Activated CD8-positive, alpha-beta memory T cell treated with anti-CD3 and anti-CD28 coated beads, Interleukin-2, amount 50 U/mL, for 1 hour (primary cell): ENCODE measurements around the gene RSU1.

Experiments used
- DNase-seq: peaks from one replicate; pipeline ENCODE4 v3.0.0-alpha.2; 2020; ENCODE audit errors: extremely low read depth

The RSU1 gene

DNA sequence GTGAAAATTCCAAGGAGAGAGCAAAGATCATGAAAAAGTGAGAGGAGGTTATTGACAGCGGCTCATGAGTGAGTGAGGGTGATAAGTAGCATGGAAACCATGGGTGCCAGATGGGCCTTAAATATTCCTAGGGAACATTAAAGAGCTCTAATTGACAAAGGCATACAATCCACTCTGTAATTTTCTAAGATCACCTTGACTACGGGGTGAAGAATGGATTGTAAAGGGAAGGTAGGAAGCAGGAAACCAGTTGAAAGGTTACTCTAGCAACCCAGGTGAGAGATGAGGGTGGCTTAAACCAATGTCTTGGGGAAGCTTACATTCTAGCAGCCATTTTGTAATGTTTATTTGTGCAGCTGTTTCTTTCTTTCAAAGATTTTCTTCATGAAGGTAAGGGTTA is 75.7 kb downstream of the RSU1 start:
- no peak for DNase-seq

DNA sequence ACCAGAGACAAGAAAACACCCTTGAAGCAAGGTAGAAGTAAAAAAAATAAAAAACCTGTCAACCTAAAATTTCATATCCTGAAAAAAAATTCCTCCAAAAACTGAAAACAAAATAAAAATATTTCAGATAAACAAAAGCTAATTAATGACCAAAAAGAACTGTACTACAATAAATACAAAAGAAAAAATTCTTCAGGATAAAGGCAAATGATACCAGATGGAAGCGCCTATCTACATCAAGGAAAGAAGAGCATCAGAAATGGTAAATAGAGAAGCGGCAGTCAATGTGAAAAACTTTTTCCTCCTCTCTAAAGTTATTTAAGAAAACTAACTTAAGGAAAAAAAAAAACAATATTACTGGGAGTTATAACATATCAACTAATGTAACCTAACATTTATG is 79.8 kb downstream of the RSU1 start:
- no peak for DNase-seq

DNA sequence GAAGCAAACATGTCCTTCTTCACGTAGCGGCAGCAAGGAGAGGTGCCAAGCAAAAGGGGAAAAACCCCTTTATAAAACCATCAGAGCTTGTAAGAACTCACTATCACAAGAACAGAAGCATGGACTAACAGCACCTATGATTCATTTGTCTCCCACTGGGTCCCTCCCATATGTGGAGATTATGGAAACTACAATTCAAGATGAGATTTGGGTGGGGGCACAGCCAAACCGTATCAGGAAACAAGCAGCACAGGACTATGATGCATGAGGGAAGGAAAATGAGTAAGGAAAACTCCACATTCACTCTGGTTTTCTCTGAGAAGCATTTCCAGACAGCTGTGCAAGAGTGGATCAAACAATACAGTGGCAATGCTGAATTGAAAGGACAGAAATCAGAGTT is 81.6 kb downstream of the RSU1 start:
- no peak for DNase-seq

DNA sequence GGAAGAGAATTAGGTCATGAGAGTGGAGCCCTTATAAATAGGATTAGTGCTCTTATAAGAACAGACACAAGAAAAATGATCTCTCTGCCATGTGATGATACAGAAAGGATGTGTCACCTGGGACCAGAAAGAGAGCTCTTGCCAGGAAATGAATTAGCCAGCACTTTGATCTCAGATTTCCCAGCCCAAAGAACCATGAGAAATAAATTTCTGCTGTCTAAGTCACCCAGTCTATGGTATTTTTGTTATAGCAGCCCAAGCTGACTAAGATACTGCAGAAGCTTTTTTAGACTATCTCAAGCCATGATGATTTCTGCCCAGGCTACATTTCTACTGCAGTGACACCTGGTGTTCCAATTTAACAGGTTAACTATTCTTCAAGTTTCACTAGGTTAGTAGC is 84.8 kb downstream of the RSU1 start:
- DNase-seq, result no peak

DNA sequence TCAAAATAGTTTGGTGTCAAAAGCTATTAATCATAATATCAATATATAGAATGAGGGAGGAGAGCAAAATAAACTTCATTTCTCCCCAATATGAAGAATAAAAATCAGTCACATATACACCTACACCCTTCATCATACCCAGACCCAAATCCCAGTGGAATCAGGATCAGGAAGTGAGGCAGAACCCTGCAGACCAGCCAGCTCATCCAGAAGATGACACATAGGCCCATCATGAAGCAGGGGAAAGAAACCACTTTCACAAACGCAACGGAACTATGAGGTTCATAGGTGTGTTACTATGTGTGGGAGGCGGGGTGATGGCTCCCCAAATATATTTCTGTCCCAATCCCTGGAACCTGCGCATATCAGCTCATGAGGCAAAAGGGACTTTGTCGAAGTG is 89.0 kb downstream of the RSU1 start:
- no peak for DNase-seq

DNA sequence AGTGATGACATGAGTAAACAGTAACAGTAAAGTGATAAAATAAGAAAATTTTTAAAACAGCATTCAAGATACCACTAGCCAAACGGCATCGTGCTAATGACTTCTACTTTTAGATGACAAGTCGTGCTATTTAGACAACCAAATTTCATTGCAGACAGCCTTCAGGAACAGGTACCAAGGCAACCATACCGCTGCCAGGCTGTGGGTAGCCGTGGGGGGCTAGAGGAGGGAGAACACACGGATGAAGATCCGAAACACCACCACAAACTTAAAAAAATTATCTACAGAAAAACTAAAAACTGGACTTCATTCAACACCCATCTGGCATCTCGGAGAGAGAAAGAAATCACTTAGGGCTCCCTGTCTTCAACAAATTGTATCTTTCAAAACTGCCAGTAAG is 89.6 kb downstream of the RSU1 start:
- DNase-seq, result no peak

DNA sequence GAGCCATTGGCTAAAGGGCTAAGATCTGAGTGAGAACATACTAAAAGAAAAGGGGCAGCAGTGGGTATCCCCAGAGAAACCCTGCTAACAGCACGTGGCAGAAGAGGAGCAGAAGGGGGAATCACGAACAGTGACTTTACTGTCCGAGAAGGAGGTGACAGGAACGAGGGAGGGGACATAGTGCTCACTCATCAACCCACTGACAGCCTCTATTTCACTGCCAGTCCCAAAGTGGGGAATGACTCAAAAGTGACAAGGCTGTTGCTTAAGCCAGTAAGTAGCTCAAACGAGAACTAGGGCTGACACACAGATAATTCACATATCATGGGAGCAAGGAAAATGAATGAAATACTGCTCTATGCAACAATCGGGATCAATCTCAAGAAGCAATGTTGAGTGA is 92.7 kb downstream of the RSU1 start:
- DNase-seq, result no peak

DNA sequence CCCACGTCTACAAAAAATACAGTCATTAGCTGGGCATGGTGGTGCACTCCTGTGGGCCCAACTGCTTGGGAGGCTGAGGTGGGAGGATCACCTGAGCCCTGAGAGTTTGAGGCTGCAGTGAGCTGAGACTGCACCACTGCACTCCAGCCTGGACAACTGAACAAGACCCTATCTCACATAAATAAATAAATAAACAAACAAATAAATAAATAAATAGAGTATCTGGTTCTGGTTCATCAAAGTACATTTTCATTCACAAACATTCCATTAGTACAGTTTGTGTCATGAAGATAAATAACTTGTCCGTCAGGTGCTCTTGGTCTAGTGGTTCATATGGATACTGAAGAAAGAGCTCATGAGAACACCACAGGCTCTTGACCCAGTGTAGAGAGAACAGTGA is 96.4 kb downstream of the RSU1 start:
- DNase-seq, result no peak

DNA sequence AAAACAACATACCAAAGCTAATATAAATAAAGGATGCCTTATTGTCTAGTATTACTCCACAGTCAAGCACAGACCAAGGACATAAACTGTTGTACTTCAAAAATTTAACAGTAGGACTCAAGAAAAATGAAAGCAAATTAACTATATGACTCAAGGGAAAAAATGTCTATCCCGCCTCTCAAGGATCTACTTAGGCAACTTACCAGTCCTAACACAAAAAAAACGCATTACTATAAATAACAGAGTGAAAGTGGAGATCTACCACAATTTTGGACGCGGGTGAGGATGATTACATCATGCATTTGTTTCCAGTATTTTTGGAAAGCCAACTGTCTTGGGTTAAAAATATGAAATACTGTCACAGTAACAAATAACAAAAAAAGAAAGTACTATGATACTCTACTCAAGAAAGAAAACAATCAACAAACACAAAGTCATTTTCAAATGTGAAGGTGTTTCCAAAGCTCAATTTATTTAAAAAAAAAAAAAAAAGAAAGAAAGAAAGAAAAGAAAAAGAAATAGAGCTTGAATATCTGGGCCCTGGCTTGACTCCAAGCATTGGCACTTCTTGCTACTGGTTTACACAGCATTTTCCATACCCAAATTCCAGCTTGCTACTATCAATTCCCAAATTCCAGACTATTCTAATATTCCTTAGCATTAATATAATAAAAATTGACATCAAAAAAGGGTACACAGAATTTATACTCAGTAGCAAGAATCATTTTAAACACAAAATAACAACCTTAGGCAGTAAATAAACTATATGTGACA is 99.4 kb downstream of the RSU1 start:
- no peak for DNase-seq

DNA sequence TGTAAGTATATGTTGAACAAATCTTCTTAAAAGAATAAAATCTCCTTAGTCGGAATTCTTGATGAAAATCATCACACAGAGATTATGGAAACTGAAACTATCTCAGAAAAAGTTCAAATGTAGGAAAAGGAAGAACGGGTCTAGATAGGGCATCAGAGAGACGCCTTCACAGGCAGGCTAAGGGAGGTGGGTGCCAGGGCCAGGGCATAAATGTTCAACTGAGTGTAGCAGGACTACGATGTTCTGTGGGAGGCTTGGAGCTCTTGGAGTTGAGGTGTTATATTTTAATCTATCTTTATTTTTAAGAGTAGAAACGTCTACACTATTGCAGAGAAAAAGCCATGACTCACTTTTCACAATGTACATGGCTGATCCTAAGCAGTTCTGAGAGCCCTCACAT is 101.2 kb downstream of the RSU1 start:
- DNase-seq, result no peak

DNA sequence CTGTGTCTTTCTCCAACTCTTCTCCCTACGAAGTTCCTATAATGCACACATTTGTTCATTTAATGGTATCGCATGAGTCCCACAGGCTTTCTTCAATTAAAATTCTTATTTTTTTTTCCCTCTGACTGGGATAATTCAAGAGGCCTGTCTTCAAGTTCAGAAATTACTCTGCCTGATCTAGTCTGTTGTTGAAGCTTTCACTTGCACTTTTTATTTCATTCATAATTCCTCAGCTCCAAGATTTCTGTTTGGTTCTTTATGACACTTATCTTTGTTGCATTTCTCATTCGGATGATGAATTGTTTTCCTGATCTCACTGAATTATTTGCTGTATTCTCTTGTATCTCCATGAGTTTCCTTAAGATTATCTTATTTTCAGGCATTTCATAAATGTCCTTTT is 103.9 kb downstream of the RSU1 start:
- DNase-seq, result no peak

DNA sequence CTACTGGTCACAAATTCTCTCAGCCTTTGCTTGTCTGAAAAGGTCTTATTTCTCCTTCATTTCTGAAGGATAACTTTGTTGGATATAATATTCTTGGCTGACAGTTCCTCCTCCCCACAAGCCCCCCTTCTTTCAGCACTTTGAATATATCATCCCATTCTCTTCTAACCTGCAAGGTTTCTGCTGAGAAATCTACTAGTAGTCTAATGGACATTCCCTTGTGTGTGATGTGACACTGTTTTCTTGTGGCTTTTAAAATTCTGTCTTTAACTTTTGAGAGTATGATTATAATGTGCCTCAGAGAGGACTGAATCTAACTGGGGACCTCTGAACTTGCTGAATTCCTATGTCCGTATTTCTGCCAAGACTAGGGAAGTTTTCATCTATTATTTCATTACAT is 104.3 kb downstream of the RSU1 start:
- no peak for DNase-seq

DNA sequence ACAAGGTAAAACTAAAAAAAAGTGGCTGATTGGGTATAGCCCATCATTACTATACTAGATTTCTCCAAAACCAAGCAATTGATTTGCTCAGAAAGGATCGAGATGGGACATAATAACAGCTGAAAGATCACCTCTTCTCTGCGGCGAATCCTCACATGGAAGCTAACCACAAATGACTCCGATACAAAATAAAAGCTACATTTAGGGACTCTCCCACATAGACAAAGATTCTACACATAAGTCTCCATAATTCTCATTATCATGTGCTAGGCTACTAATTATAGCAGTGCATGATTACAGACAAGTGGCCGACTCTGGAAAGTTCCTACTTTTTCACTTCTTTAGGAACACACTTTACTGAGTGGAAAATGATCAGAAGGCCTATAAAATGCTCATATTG is 116.9 kb downstream of the RSU1 start:
- DNase-seq, result no peak

DNA sequence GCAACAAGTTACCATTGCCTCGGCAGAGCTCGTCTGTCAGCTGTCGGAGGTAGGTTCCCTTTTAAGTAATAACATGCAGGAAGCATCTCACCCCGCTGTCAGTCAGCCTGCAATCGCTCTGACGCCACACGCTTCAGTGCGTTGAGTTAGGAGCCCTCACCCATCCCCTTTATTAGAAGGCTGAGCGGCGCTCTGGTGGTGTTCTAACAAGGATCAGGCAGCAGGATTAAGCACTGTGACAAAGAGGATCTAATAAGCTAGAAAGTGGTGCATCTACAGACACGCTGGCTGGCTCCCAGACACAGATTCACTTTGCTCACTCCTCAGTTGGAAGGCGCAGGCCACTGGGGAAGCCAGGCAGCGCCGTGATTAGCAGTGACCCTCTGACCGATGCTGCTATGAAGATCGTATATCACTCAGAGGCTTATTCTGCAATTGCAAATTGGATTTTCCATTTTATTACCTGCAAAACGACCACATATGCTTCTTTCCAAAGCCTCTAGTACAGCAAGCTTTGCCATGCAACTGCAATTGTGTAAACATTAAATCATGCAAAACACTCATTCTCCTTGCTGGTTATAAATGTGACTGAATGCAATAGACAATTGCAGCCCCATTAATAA is 117.7 kb downstream of the RSU1 start:
- no peak for DNase-seq

DNA sequence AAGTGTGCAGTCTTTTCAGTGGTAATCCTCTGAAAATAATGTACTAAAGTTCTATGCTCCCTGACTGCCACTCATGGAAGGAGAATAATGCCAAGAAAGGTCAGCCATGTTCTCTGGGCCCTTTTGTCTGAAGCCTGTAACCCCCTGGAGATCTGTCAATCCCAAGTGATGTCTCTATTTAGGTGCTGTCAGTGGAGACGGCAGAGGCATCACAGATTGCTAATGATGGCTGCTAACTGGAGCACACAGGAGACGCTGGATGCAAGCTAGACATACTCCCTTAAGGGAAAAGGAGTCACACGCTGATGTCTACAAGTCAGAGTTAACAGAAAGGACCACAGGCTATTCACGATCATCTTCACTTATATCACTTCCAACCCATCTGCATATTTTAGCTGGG is 118.8 kb downstream of the RSU1 start:
- no peak for DNase-seq

DNA sequence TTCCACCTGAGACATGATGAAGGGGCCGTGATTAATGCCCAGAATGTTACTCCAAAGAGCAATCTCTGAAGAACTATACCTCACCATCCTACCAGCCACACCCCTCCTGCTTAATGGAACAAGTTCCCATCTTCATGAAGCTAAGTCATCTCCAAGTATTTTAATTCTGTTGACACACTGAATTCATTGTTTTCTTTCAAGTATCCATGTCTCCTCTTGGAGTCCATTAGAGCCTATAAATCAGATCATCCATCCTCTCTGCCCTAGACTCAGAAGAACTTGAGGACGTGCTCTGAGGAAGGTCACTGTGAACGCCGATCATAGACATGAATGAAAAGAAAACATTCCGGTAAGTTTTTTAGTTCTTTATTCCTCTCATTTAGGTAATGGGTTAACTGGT is 126.8 kb downstream of the RSU1 start:
- no peak for DNase-seq

DNA sequence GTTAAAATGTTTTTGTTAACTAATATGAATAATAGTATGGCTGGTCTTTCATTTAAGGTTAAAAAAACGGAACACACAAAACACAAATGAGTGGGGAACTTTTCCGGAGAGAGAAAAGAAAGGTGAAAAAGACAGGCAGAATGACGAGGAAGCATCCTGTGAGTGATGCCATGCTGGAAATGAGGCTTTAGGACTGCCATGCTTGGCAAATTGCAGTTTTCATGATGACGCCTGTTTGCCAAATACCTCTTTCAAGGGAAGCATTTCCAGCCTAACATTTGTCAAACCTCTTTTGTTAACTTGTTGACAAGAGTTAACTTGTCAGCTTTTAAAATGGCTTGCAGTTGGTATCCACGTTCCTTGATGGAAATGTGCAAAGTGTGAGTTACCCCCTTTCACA is 127.5 kb downstream of the RSU1 start:
- no peak for DNase-seq

DNA sequence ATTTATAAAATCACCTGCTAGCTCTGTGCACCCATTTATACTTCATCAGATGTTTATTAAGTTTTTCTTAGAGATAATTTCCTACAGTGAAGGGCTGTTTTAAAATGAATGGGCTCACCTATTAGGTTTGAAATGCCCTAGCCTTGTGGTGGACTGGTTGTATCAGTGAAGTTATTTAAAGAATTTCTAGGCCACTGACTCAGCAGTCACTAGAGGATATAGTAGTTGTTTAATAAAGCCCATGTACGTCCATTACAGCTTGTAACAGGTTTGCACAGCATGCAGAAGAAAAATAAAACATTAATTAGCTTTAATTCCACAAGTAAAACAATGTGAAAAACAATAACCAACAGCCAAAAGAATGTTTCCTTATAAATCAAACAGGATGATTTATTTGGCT is 128.0 kb downstream of the RSU1 start:
- DNase-seq, result no peak

DNA sequence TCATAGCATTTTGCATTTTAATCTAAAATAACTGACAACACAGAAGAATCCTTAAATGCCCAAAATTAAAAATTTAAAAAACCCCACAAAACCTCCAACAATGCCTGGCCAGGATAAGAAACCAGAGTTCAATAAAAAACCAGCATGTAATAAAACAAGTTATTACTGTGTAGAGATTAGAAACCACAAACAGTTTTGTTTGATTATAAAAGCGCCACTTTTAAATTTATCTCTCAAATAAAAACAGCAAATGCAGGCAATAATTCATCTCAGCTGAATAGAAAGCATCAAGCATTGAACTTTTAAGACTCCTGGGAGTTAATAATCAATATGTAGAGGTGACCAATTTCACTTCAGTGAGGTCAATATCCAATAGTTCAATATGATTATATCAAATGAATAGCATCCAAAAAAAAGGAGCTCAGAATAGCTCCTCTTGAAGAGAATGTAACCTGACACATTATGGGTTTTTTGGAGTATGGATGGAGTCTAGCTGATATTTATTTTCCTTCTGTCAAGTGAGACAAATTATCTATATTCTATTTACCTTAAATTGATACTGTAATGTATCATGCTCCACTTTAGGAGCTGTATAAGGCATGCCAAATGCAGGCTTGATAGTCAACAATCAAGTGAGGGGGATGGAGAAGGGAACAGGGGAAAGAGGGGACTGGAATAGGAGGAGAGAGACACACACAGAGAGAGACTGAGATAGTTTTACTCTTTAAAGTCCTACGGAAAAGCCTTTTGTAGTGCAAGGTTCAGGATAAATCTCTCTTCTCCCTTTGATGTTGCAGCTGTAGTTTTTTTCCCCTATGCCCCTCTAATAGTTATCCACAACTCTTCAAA is 130.9 kb downstream of the RSU1 start:
- no peak for DNase-seq

DNA sequence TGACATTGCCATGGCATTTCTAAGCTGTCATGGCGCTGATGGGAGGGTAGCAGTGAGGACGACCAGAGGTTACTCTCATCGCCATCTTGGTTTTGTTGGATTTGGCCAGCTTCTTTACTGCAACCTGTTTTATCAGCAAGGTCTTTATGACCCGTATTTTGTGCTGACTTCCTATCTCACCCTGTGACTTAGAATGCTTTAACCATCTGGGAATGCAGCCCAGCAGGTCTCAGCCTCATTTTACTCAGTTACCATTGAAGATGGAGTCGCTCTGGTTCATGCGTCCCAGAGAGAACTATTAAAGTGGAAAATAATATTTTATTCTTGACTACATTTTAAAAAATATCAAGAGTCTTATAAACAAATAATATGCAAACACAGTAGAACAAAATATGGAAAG is 131.7 kb downstream of the RSU1 start:
- DNase-seq, result no peak

DNA sequence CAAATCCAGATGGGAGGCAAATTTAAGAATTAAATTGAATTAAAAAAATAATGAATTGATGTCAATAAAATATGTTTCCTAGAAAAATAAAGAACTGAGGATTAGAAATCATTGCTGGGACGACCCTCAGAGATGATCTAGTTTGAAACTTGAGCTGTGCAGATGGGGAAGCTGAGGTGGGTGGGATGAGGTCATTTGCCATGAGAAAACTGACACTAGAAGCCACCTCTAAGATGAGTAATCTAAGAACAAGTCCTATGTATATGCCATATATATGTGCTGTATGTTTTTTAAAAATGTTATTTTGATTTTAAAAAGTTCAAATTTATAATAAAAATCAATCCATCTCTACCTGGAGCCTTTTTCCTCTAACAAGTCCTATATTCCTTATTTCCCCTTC is 135.7 kb downstream of the RSU1 start:
- DNase-seq, result no peak

DNA sequence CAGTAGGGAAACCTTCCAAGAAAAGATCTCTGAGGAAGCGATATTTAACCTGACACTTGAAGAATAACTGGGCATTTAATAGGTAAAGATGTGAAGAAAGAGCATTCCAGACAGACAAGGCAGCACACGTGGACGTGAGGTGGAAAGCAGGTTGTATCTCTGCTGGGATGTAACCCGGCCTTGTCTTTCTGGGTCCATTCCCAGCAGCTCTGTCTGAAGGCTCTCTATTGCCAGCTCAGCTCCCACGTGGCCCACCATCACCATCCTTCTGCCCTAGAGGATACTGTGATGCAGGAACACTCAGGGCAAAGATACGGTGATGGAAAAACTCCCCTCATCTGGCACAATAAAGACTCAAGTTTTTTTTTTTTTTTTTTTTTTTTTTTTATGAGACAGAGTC is 137.7 kb downstream of the RSU1 start:
- no peak for DNase-seq

DNA sequence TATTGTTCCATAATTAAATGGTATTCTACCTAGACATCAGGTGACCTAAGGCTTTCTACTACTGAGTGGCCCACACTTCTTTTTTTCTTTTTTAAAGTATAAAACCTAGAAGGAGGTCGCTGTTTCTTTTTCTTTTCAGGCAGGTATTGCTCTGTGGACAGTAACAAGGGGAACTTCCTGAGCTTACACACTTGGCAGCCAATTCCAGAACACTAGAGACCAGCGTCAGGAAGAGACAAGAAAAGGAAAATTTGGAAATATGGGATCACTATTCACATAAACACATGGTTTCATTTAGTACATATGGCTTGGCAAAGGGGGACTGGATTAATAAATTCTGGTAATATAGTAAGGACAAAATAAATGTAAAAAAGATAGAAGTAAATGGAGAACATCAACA is 141.9 kb downstream of the RSU1 start:
- no peak for DNase-seq
